ENCODE results near the gene TCFL5.

TCFL5 gene

DNA sequence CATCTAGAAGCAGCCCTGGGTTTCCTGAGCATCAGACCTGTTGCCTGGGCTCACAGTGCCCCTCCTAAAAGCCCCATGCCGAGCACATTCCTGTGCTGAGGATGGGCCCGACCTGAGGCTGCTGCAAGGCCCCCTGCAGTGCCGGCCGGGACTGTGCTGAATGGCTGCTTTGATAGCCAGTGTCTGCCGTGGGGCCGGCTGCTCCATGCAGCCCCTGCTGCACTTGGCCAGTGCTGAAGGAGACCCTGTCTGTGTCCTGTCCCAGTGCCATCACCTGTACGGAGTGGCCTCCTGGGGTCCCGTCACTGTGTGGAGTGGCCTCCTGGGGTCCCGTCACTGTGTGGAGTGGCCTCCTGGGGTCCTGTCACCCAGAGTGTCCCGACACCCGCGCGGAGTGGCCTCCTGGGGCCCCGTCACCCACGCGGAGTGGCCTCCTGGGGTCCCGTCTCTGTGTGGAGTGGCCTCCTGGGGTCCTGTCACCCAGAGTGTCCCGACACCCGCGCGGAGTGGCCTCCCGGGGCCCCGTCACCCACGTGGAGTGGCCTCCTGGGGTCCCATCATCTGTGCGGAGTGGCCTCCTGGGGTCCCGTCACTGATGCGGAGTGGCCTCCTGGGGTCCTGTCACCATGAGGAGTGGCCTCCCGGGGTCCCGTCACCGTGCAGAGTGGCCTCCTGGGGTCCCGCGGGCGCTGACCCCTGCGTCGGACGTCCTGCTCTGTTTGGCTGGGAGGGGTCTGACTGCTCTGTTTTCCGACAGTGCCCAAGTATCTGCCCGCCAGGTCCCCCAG is 37.7 kb downstream of the TCFL5 start:
- CTCF ChIA-PET, result interaction anchor here (0.5 to 1.9 kb wide), 11 partner anchors 9 to 703 kb away, joined by 3 to 13 read pairs (median 7); no protein-coding TSS in a partner anchor
- H3K27ac ChIP-seq, result peak overlapping the region; percentile 47
- POLR2A ChIA-PET (ENCODE audit: low non-redundant PET), result no interaction called here
- DNase-seq (ENCODE audit: low spot score), result no peak
- TF ChIP-seq, protein P1, sequence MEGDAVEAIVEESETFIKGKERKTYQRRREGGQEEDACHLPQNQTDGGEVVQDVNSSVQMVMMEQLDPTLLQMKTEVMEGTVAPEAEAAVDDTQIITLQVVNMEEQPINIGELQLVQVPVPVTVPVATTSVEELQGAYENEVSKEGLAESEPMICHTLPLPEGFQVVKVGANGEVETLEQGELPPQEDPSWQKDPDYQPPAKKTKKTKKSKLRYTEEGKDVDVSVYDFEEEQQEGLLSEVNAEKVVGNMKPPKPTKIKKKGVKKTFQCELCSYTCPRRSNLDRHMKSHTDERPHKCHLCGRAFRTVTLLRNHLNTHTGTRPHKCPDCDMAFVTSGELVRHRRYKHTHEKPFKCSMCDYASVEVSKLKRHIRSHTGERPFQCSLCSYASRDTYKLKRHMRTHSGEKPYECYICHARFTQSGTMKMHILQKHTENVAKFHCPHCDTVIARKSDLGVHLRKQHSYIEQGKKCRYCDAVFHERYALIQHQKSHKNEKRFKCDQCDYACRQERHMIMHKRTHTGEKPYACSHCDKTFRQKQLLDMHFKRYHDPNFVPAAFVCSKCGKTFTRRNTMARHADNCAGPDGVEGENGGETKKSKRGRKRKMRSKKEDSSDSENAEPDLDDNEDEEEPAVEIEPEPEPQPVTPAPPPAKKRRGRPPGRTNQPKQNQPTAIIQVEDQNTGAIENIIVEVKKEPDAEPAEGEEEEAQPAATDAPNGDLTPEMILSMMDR (conservative IDR thresholded peaks at IDR 0.05; ENCODE audit: low read depth), result no peak

DNA sequence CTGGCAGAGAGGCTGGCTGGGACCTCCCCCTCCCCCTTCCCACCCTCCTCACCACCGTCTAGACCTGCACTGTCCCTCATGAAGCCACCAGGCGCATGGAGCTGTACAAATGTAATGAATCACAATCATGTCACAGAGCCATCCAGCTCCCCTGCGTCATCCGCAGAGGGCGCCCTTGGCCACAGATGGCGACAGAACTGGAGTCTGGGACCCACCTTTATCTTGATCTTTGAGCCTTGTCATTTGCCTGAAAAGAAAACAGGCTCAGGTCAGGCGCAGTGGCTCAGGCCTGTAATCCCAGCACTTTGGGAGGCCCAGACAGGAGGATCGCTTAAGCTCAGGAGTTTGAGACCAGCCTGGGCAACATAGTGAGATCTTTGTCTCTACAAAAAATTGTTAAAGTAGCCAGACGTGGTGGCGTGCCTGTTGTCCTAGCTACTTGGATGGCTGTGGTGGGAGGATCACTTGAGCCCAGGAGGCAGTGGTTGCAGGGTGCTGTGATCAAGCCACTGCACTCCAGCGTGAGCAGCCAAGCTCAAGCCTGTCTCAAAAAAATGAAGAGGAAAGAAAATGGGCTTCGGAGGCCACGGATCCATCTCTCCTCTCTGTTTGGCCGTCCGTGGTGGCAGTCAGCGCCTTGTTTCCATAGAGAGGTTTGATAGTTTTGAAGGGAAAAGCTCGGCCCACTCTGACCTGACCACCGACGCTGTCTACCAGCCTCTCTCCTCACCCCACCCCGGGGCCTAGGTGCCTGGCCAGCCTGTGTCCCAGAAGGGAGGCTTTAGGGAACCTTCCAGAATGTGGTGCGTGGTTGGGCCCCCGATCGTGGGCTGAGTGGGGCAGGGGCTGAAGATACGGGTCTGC is 38.6 kb downstream of the TCFL5 start:
- peak overlapping the region; percentile 47 for H3K27ac ChIP-seq
- ChIA-PET CTCF (interaction anchor here (0.6 to 1.9 kb wide), 20 partner anchors 10 to 401 kb away, joined by 3 to 13 read pairs (median 5); partner anchors contain the start of gene TCFL5), POLR2A (ENCODE audit: low non-redundant PET) (interaction anchor here (0.6 kb wide), 2 partner anchors 128 to 137 kb away, joined by 3 read pairs; no protein-coding TSS in a partner anchor)
- peak; percentile 55 for DNase-seq (ENCODE audit: low spot score)
- TF ChIP-seq, protein P1 (conservative IDR thresholded peaks at IDR 0.05; ENCODE audit: low read depth), result peak; percentile 65

DNA sequence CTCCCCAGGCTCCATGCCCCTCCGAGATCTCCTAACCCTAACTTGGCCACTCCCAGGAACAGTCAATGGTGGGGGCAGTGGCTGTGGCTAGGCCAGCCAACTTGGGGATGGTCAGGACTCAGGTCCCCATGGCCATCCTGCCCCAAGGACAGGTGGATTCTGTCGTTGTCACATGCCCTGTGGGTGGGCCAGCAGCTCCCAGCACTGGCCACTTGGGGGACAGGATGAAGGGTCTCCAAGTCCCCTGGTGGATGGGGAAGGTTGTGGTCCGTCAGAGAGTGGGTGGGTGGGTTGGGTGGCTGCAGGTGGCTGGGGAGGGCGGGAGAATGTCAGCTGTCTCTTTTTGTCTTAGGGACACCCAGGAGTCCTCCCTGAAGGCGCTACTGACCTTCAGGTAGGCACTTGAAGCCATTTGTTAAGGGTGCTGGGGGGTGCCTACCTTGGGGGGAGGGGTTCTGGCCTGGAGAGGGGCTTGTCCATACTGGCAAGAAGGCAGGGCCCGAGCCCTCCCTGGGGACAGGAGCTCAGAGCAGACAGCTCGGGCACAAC is 39.3 kb downstream of the TCFL5 start:
- POLR2A ChIA-PET (ENCODE audit: low non-redundant PET), result interaction anchor here (0.6 kb wide), 3 partner anchors 35 to 136 kb away, joined by 3 read pairs; no protein-coding TSS in a partner anchor
- TF ChIP-seq, protein P1 (conservative IDR thresholded peaks at IDR 0.05; ENCODE audit: low read depth), result no peak
- DNase-seq (ENCODE audit: low spot score), result no peak
- peak overlapping the region; percentile 47 for H3K27ac ChIP-seq
- CTCF ChIA-PET, result interaction anchor here (0.6 to 1.9 kb wide), 20 partner anchors 10 to 401 kb away, joined by 3 to 13 read pairs (median 5); partner anchors contain the start of gene TCFL5

DNA sequence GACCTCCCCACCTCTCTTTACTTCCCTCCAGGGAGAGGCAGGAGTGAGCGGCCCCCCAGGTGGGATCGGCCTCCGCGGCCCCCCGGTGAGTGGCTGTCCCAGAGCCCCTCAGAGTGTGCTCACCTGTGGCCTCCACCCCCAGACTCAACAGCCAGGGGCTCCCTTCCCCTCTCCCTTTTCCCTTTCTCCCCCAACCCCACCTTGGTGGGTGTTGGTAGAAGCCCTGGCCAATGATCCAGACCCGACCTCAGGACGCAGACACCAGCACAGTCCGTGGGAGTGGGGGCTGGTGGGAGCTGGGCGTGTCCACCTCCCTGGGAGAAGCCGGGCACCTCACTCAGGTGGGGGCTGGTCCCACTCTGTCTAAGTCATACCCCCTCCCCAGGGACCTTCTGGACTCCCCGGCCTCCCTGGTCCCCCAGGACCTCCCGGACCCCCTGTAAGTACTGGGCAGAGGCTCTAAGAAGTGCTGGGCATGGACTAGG is 39.9 kb downstream of the TCFL5 start:
- no peak overlapping the region for H3K27ac ChIP-seq
- CTCF ChIA-PET, result interaction anchor here (0.7 to 1.9 kb wide), 4 partner anchors 10 to 187 kb away, joined by 3 to 13 read pairs (median 6); no protein-coding TSS in a partner anchor
- DNase-seq (ENCODE audit: low spot score), result no peak
- TF ChIP-seq, protein P1 (conservative IDR thresholded peaks at IDR 0.05; ENCODE audit: low read depth), result no peak
- POLR2A ChIA-PET (ENCODE audit: low non-redundant PET), result interaction anchor here (0.5 to 0.6 kb wide), 2 partner anchors 16 to 35 kb away, joined by 3 read pairs; no protein-coding TSS in a partner anchor

DNA sequence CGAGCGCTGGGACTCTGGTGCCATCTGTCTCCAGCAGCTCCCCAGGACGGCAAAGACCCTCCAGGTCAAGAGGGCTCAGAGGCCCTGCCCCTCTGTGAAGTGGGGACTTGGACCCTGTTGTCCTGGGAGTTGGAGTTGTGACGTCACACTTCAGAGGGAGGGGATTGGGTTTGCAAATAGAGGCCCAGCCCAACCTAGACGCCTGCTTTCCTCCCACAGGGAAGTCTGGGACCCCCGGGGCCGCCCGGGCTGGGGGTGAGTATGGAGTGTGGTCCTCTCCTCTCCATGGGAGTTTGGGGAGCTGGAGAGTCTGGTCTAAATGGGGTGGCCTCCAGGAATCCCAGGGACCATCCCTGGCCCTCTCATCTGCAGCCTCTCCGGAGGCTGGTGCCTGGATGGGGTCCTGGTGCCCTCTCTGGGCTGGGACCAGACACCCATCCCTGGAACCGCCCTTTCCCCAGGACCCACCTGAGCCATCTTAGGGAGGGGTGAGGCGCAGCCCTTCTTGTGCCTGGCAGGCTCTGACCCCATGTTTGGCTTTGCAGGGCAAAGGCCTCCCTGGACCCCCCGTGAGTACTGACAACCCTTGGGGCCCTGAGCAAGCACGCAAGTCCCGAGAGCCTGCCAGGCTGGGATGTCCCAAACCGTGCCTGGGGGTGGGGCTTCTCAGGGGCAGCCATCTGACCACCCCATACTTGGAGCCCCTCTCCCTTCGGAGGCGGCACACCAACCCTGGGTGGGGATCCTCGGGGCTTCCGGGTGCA is 40.5 kb downstream of the TCFL5 start:
- POLR2A ChIA-PET (ENCODE audit: low non-redundant PET), result interaction anchor here (0.5 kb wide), 1 partner anchor 16 kb away, joined by 3 read pairs; no protein-coding TSS in a partner anchor
- CTCF ChIA-PET, result no interaction called here
- no peak for DNase-seq (ENCODE audit: low spot score)
- TF ChIP-seq, protein P1 (conservative IDR thresholded peaks at IDR 0.05; ENCODE audit: low read depth), result no peak
- H3K27ac ChIP-seq, result peak overlapping the region; percentile 69; the same call in 1 of the 2 replicates

All from RWPE1 (cell line).